Osteoblast (primary cell): ENCODE data around the gene CRYGS. TPM values are rescaled to one million over a fixed set of nuclear protein-coding genes. Genes with fewer than 3 reads are reported as not detected.

ENCODE experiments used
- DNase-seq: peaks from one replicate; pipeline ENCODE4 v3.0.0; 2011; ENCODE audit warnings: low spot score, mixed read lengths; ENCODE audit not compliant: insufficient read length; ENCODE audit errors: missing footprints
- H2AFZ ChIP-seq: 2 replicates; pipeline ENCODE4 v1.6.0; 2011; ENCODE audit warnings: mild to moderate bottlenecking, low read length
- H3K27ac ChIP-seq: 2 replicates; pipeline ENCODE4 v1.5.1; 2011; ENCODE audit warnings: mild to moderate bottlenecking, low read depth, low read length, moderate library complexity
- H3K27me3 ChIP-seq: 2 replicates; pipeline ENCODE4 v1.6.0; 2012; ENCODE audit warnings: mild to moderate bottlenecking, control low read depth, inconsistent platforms, low read length, moderate library complexity; ENCODE audit not compliant: insufficient read depth
- H3K36me3 ChIP-seq: 2 replicates; pipeline ENCODE4 v1.5.1; 2011; ENCODE audit warnings: mild to moderate bottlenecking, low read length, control low read depth, moderate library complexity; ENCODE audit not compliant: insufficient read depth
- H3K4me1 ChIP-seq: 2 replicates; pipeline ENCODE4 v1.5.1; 2011; ENCODE audit warnings: mild to moderate bottlenecking, low read length, control low read depth, moderate library complexity; ENCODE audit not compliant: insufficient read depth
- H3K4me2 ChIP-seq: 2 replicates; pipeline ENCODE4 v1.6.0; 2011; ENCODE audit warnings: mild to moderate bottlenecking, low read length; ENCODE audit not compliant: insufficient read depth
- H3K4me3 ChIP-seq: fragments of 200-600 bp; sonication (generic); 3 replicates; pipeline ENCODE4 v1.5.1; 2012; ENCODE audit warnings: mild to moderate bottlenecking, low read length, inconsistent platforms; ENCODE audit not compliant: insufficient read depth
- H3K79me2 ChIP-seq: 2 replicates; pipeline ENCODE4 v1.6.0; 2012; ENCODE audit warnings: mild to moderate bottlenecking, low read length, control low read depth, inconsistent platforms; ENCODE audit not compliant: insufficient read depth
- H3K9me3 ChIP-seq: 2 replicates; pipeline ENCODE4 v1.5.1; 2011; ENCODE audit warnings: low read depth, low read length, control low read depth
- H4K20me1 ChIP-seq: 2 replicates; pipeline ENCODE4 v1.6.0; 2012; ENCODE audit warnings: mild to moderate bottlenecking, low read length, control low read depth; ENCODE audit not compliant: insufficient read depth
- CTCF ChIP-seq: IDR thresholded peaks from 2 replicates; pipeline ENCODE4 v1.5.1; 2011; ENCODE audit warnings: mild to moderate bottlenecking, low read depth, low read length, moderate library complexity; ENCODE audit errors: extremely low read depth
- total RNA-seq: library from RNA; depleted of rRNA; stranded (reverse); fragments of >200 nt; gene quantifications from 2 replicates; pipeline ENCODE4 v1.2.3, GENCODE V29; 2012

CRYGS gene
- total RNA-seq, 1 donor, result 1.8 TPM

- no peaks in the 10 kb centered on the region for H4K20me1 ChIP-seq
- no peaks in the 10 kb centered on the region for H3K79me2 ChIP-seq
- H3K27ac ChIP-seq, result no peak overlapping the region
- no peak overlapping the region for H3K4me2 ChIP-seq
- TF ChIP-seq CTCF, result no peak
- no peaks in the 10 kb centered on the region for H3K36me3 ChIP-seq
- H3K4me3 ChIP-seq, result no peak overlapping the region
- no peaks in the 10 kb centered on the region for H3K9me3 ChIP-seq
- no peak for DNase-seq
- no peaks in the 10 kb centered on the region for H3K4me1 ChIP-seq
- no peak overlapping the region for H2AFZ ChIP-seq
- H3K27me3 ChIP-seq, result peaks cover 22% of the 10 kb centered on the region
These were observed 34.8 kb downstream of the CRYGS start for GRCh38 chr3:186509423-186509822.

GRCh38 chr3:186506857-186507256 is 37.3 kb downstream of the CRYGS start:
- Histone ChIP-seq H4K20me1 (no peaks in the 10 kb centered on the region), H3K27ac (no peak overlapping the region), H3K9me3 (no peaks in the 10 kb centered on the region), H3K4me3 (no peak overlapping the region), H2AFZ (no peak overlapping the region), H3K79me2 (no peaks in the 10 kb centered on the region), H3K4me2 (no peak overlapping the region), H3K36me3 (no peaks in the 10 kb centered on the region), H3K27me3 (peaks cover 24% of the 10 kb centered on the region), H3K4me1 (no peaks in the 10 kb centered on the region)
- no peak for TF ChIP-seq CTCF
- no peak for DNase-seq

- H3K4me2 ChIP-seq, result no peak overlapping the region
- no peak overlapping the region for H3K27ac ChIP-seq
- no peaks in the 10 kb centered on the region for H3K79me2 ChIP-seq
- no peaks in the 10 kb centered on the region for H4K20me1 ChIP-seq
- no peak overlapping the region for H3K4me3 ChIP-seq
- H3K27me3 ChIP-seq, result peaks cover 19% of the 10 kb centered on the region
- no peaks in the 10 kb centered on the region for H3K9me3 ChIP-seq
- no peaks in the 10 kb centered on the region for H3K4me1 ChIP-seq
- no peak overlapping the region for H2AFZ ChIP-seq
- no peaks in the 10 kb centered on the region for H3K36me3 ChIP-seq
- TF ChIP-seq CTCF, result no peak
- no peak for DNase-seq
These were observed 37.9 kb downstream of the CRYGS start for GRCh38 chr3:186506191-186506739.

GRCh38 chr3:186502966-186503712 is 41.0 kb downstream of the CRYGS start:
- peak overlapping the region; percentile 25 for H3K4me2 ChIP-seq
- TF ChIP-seq CTCF, result no peak
- H3K9me3 ChIP-seq, result no peaks in the 10 kb centered on the region
- H3K27ac ChIP-seq, result no peak overlapping the region
- no peak for DNase-seq
- H3K4me1 ChIP-seq, result no peaks in the 10 kb centered on the region
- no peaks in the 10 kb centered on the region for H3K36me3 ChIP-seq
- no peak overlapping the region for H2AFZ ChIP-seq
- peak overlapping the region; percentile 36 for H3K4me3 ChIP-seq
- H3K79me2 ChIP-seq, result no peaks in the 10 kb centered on the region
- H3K27me3 ChIP-seq, result peaks cover 15% of the 10 kb centered on the region
- H4K20me1 ChIP-seq, result no peaks in the 10 kb centered on the region
